ENCODE results near the gene ACAT1. TPM values are rescaled to one million over a fixed set of nuclear protein-coding genes. Genes with fewer than 3 reads are reported as not detected.
"Not testable (repeated sequence)": the region's sequence is repeated elsewhere in the genome, so short reads cannot be mapped to it uniquely, and the experiment has no call there.

ACAT1 gene
- polyA plus RNA-seq, 1 donor (not counting 4 experiments of a cell fraction or from before 2014, with no cell fraction given), result 106 TPM

DNA sequence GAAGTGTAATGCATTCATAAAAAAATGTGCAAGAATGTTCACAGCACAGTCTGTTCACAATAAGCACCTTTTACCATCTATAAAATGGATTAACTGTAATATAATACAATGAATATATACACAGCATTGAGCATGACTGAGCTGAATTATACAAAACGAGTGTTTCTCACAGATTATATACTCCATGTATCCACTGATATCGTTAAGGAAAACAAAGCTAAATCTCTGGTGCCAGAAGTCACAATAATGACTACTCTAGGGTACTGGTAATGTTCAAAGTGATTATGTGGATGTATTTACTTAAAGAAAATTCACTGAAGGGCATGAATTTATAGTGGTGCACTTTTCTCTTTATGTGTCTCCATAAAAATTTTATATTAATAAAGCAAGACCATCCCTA is 33.2 kb downstream of the ACAT1 start:
- H3K36me3 ChIP-seq (ENCODE audit: control insufficient read depth in 2 of 2, extremely low read depth in 1 of 2, insufficient read depth in 2 of 2, low read length in 2 of 2), result peaks cover 5 to 7% of the 10 kb centered on the region in 2 experiments
- dilution Hi-C loops (cut with MboI; ENCODE audit: extremely low pct_ligation_motif_present, low sequenced_read_pairs), result no loop called here
- FAIRE-seq, result no peak

DNA sequence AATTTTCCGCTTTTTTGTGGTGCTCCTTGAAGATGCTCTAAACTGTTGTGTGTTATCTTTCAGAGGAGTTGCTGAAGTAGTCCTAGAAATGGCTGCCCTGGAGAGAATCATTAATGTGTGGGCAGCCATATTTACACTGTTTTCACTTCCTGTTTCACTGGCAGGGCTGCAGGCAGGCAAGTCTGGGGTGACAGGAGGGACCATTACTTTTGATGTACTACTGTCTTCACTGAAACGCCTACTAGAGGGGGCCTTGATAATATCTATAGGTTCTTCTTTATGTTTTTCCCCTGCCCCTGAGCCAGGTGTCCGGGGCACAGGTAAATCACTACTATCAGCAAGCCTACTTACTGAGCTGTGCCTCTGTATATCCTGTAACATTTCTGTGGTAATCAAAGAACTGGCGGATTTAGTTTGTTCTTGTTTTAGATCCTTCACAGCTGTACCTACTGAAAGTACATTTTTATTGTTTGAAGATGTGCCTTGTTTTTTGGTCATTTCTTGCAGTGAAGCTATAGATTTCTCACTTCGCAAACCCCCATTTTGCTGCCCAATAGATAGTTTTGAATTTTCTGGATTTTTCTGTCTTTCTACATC is 39.7 kb downstream of the ACAT1 start:
- H3K4me1 ChIP-seq (ENCODE audit: control insufficient read depth, extremely low read depth, insufficient read depth, low read length), result no peaks in the 10 kb centered on the region

More for the DNA sequence above, 33.2 kb downstream of the ACAT1 start:
- TF ChIP-seq, protein P1, sequence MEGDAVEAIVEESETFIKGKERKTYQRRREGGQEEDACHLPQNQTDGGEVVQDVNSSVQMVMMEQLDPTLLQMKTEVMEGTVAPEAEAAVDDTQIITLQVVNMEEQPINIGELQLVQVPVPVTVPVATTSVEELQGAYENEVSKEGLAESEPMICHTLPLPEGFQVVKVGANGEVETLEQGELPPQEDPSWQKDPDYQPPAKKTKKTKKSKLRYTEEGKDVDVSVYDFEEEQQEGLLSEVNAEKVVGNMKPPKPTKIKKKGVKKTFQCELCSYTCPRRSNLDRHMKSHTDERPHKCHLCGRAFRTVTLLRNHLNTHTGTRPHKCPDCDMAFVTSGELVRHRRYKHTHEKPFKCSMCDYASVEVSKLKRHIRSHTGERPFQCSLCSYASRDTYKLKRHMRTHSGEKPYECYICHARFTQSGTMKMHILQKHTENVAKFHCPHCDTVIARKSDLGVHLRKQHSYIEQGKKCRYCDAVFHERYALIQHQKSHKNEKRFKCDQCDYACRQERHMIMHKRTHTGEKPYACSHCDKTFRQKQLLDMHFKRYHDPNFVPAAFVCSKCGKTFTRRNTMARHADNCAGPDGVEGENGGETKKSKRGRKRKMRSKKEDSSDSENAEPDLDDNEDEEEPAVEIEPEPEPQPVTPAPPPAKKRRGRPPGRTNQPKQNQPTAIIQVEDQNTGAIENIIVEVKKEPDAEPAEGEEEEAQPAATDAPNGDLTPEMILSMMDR (optimal IDR thresholded peaks at IDR 0.05 in 1 of 3, IDR thresholded peaks at IDR 0.05 in 1 of 3, conservative IDR thresholded peaks at IDR 0.05 in 1 of 3; ENCODE audit: extremely low read depth in 1 of 3, insufficient read depth in 2 of 3, low read length in 3 of 3), result no peak
- TF ChIP-seq EZH2 (IDR thresholded peaks at IDR 0.05; ENCODE audit: low read length), result no peak
- H3K4me3 ChIP-seq (ENCODE audit: control insufficient read depth in 2 of 3, extremely low read depth in 1 of 3, insufficient read depth in 2 of 3, low read depth in 1 of 3, low read length in 3 of 3), result no peak overlapping the region
- no peak for DNase-seq (ENCODE audit: low read depth, low spot score)
- H3K9ac ChIP-seq (ENCODE audit: control insufficient read depth, extremely low read depth, insufficient read depth, low read length), result no peak overlapping the region
- no peaks in the 10 kb centered on the region for H4K20me1 ChIP-seq (ENCODE audit: control insufficient read depth, extremely low read depth, insufficient read depth, low read length)
- H3K4me1 ChIP-seq (ENCODE audit: control insufficient read depth, extremely low read depth, insufficient read depth, low read length), result no peaks in the 10 kb centered on the region
- no peak overlapping the region for H3K27ac ChIP-seq (ENCODE audit: control insufficient read depth, insufficient read depth, low read length)
- H3K79me2 ChIP-seq (ENCODE audit: control insufficient read depth, insufficient read depth, low read length), result no peaks in the 10 kb centered on the region
- H2AFZ ChIP-seq (ENCODE audit: control insufficient read depth, low read length), result no peak overlapping the region
- H3K9me3 ChIP-seq (ENCODE audit: control insufficient read depth, low read depth, low read length), result no peaks in the 10 kb centered on the region
- no peak overlapping the region for H3K4me2 ChIP-seq (ENCODE audit: control insufficient read depth, extremely low read depth, insufficient read depth, low read depth, low read length)
- H3K9me1 ChIP-seq (ENCODE audit: control insufficient read depth, extremely low read depth, insufficient read depth, low read length), result no peaks in the 10 kb centered on the region
- H3K27me3 ChIP-seq (ENCODE audit: control insufficient read depth, extremely low read depth, insufficient read depth, low read length), result no peaks in the 10 kb centered on the region

DNA sequence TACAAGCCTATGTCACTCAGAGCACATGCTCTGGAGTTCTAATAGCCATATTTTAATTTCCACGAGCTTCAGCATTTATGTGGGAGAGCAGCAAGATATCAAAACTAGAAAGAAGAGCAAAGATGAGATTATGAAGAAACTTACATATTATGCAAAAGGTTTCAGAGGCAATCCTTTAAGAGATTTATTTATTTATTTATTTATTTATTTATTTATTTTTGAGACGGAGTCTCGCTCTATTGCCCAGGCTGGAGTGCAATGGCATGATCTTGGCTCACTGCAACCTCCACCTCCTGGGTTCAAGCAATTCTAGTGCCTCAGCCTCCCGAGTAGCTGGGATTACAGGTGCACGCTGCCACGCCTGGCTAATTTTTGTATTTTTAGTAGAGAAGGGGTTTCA is 41.5 kb downstream of the ACAT1 start:
- H3K9me3 ChIP-seq (ENCODE audit: control insufficient read depth, low read depth, low read length); H3K9me1 ChIP-seq (ENCODE audit: control insufficient read depth, extremely low read depth, insufficient read depth, low read length); H3K27me3 ChIP-seq (ENCODE audit: control insufficient read depth, extremely low read depth, insufficient read depth, low read length); H3K4me1 ChIP-seq (ENCODE audit: control insufficient read depth, extremely low read depth, insufficient read depth, low read length); H2AFZ ChIP-seq (ENCODE audit: control insufficient read depth, low read length); H3K79me2 ChIP-seq (ENCODE audit: control insufficient read depth, insufficient read depth, low read length); H3K4me3 ChIP-seq (ENCODE audit: control insufficient read depth in 2 of 3, extremely low read depth in 1 of 3, insufficient read depth in 2 of 3, low read depth in 1 of 3, low read length in 3 of 3); dilution Hi-C loops (cut with MboI; ENCODE audit: extremely low pct_ligation_motif_present, low sequenced_read_pairs); H3K9ac ChIP-seq (ENCODE audit: control insufficient read depth, extremely low read depth, insufficient read depth, low read length); H4K20me1 ChIP-seq (ENCODE audit: control insufficient read depth, extremely low read depth, insufficient read depth, low read length); DNase-seq (ENCODE audit: low read depth, low spot score); H3K4me2 ChIP-seq (ENCODE audit: control insufficient read depth, extremely low read depth, insufficient read depth, low read depth, low read length); H3K27ac ChIP-seq (ENCODE audit: control insufficient read depth, insufficient read depth, low read length); FAIRE-seq; H3K36me3 ChIP-seq (ENCODE audit: control insufficient read depth in 2 of 2, extremely low read depth in 1 of 2, insufficient read depth in 2 of 2, low read length in 2 of 2): not testable (repeated sequence)

More for the DNA sequence above, 39.7 kb downstream of the ACAT1 start:
- H2AFZ ChIP-seq (ENCODE audit: control insufficient read depth, low read length), result no peak overlapping the region
- DNase-seq (ENCODE audit: low read depth, low spot score) (no peak), FAIRE-seq (no peak)
- no peak overlapping the region for H3K4me2 ChIP-seq (ENCODE audit: control insufficient read depth, extremely low read depth, insufficient read depth, low read depth, low read length)
- H3K4me3 ChIP-seq (ENCODE audit: control insufficient read depth in 2 of 3, extremely low read depth in 1 of 3, insufficient read depth in 2 of 3, low read depth in 1 of 3, low read length in 3 of 3), result no peak overlapping the region
- H3K27me3 ChIP-seq (ENCODE audit: control insufficient read depth, extremely low read depth, insufficient read depth, low read length), result no peaks in the 10 kb centered on the region
- H3K9ac ChIP-seq (ENCODE audit: control insufficient read depth, extremely low read depth, insufficient read depth, low read length), result no peak overlapping the region
- H4K20me1 ChIP-seq (ENCODE audit: control insufficient read depth, extremely low read depth, insufficient read depth, low read length), result no peaks in the 10 kb centered on the region
- TF ChIP-seq, protein P1 (optimal IDR thresholded peaks at IDR 0.05 in 1 of 3, IDR thresholded peaks at IDR 0.05 in 1 of 3, conservative IDR thresholded peaks at IDR 0.05 in 1 of 3; ENCODE audit: extremely low read depth in 1 of 3, insufficient read depth in 2 of 3, low read length in 3 of 3), result no peak
- no peak for TF ChIP-seq EZH2 (IDR thresholded peaks at IDR 0.05; ENCODE audit: low read length)
- no peaks in the 10 kb centered on the region for H3K9me1 ChIP-seq (ENCODE audit: control insufficient read depth, extremely low read depth, insufficient read depth, low read length)
- no peak overlapping the region for H3K27ac ChIP-seq (ENCODE audit: control insufficient read depth, insufficient read depth, low read length)
- H3K79me2 ChIP-seq (ENCODE audit: control insufficient read depth, insufficient read depth, low read length), result no peaks in the 10 kb centered on the region
- H3K36me3 ChIP-seq (ENCODE audit: control insufficient read depth in 2 of 2, extremely low read depth in 1 of 2, insufficient read depth in 2 of 2, low read length in 2 of 2), result peaks cover 2 to 6% of the 10 kb centered on the region in 2 experiments
- no peaks in the 10 kb centered on the region for H3K9me3 ChIP-seq (ENCODE audit: control insufficient read depth, low read depth, low read length)
- dilution Hi-C loops (cut with MboI; ENCODE audit: extremely low pct_ligation_motif_present, low sequenced_read_pairs), result no loop called here
